ENCODE results near the gene DCDC2C.
"Not testable (repeated sequence)": the region's sequence is repeated elsewhere in the genome, so short reads cannot be mapped to it uniquely, and the experiment has no call there.

The DCDC2C gene

GRCh38 chr2:3657881-3658280 is 45.5 kb upstream of the DCDC2C start, which contains the start of gene ALLC:
TSS of gene ALLC (plus strand) at chr2:3658200. CDS start at chr2:3671158, 12,958 bp downstream.
- no peak for DNase-seq (ENCODE audit: low read depth)
- TF ChIP-seq POLR2A (IDR thresholded peaks at IDR 0.05; ENCODE audit: extremely low read depth, insufficient read length) (no peak), MAX (IDR thresholded peaks at IDR 0.05; ENCODE audit: low read depth, low read length) (no peak)
- H3K4me3 ChIP-seq (ENCODE audit: low read depth, low read length): no peak within 1 kb of the TSS

DNA sequence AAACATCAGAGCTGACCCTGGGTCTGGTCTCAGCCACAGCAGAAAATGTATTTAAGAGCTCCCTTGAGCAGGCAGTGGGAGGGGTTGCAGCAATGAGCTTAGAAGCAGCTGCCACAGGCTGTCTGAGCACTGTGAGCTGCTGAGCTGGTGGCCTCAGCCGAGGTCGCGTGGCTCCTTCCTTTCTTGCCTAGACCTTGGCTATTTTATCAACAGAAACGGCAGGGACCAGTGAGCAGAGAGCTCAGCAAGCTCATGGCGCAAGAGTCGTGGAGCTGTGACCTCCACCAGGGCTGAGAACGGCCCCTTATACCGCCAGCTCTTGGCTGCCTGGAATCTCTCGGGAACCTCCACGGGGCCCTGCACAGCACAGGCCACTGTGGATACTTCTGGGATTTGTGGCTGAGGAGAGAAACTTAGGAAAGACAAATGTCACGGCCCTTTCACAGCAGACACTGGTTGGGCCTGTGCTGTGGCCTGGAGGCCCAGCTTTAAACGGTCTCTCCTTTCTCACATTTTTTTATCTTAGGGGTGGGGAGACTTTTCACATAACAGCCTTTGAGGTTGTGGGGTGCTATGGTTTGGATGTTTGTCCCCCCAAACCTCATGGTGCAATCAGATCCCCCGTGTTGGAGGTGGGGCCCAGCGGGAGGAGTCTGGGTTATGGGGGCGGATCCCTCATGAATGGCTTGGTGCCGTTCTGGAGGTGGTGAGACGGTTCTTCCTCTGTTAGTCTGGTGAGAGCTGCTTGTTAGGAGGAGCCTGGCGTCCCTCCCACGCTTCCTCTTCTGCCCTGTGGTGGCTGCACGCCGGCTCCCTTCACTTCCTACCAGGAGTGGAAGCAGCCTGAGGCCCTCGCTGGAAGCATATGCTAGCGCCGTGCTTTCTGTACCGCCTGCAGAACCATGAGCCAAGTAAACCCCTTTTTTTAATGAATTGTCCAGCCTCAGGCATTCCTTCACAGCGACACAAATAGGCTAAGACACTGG is 43.6 kb upstream of the DCDC2C start:
- TF ChIP-seq, protein P1, sequence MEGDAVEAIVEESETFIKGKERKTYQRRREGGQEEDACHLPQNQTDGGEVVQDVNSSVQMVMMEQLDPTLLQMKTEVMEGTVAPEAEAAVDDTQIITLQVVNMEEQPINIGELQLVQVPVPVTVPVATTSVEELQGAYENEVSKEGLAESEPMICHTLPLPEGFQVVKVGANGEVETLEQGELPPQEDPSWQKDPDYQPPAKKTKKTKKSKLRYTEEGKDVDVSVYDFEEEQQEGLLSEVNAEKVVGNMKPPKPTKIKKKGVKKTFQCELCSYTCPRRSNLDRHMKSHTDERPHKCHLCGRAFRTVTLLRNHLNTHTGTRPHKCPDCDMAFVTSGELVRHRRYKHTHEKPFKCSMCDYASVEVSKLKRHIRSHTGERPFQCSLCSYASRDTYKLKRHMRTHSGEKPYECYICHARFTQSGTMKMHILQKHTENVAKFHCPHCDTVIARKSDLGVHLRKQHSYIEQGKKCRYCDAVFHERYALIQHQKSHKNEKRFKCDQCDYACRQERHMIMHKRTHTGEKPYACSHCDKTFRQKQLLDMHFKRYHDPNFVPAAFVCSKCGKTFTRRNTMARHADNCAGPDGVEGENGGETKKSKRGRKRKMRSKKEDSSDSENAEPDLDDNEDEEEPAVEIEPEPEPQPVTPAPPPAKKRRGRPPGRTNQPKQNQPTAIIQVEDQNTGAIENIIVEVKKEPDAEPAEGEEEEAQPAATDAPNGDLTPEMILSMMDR (IDR thresholded peaks at IDR 0.05; ENCODE audit: low read depth, low read length): no peak
- TF ChIP-seq POLR2A (IDR thresholded peaks at IDR 0.05; ENCODE audit: extremely low read depth, insufficient read length) (no peak), MAX (IDR thresholded peaks at IDR 0.05; ENCODE audit: low read depth, low read length) (no peak), MYC (IDR thresholded peaks at IDR 0.05; ENCODE audit: low read depth, low read length) (no peak)
- no peak overlapping the region for H3K4me3 ChIP-seq (ENCODE audit: low read depth, low read length)
- DNase-seq (ENCODE audit: low read depth): peak; percentile 94

- DNase-seq (ENCODE audit: low read depth); H3K4me3 ChIP-seq (ENCODE audit: low read depth, low read length): not testable (repeated sequence)
Measured at GRCh38 chr2:3660640-3661039, 42.7 kb upstream of the DCDC2C start.

DNA sequence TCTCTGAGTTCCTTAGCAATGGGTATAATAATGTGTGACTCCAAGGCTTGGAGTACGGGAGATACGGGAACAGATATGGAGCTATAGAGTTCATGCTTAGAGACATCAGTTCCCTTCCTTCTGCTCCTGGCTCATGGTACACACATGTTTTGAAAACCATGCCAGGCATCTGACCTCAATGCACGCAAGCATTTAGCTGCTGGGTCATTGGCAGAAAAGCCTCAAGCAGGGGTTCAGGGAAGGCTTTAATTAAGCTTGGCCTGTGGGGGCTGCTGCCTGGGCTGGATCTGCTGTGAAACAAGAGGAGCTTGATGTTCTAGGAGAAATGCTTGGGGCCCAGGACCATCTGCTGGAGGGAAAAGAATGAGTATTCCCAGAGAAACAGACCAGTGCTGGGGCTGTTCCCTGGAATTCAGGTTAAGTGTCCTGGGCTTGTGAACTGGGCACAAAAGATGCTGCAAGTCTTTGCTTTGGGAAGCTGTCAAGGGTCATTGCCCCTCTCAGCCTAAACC is 42.2 kb upstream of the DCDC2C start:
- H3K4me3 ChIP-seq (ENCODE audit: low read depth, low read length): no peak overlapping the region
- TF ChIP-seq, protein P1 (IDR thresholded peaks at IDR 0.05; ENCODE audit: low read depth, low read length): no peak
- TF ChIP-seq MYC (IDR thresholded peaks at IDR 0.05; ENCODE audit: low read depth, low read length) (no peak), POLR2A (IDR thresholded peaks at IDR 0.05; ENCODE audit: extremely low read depth, insufficient read length) (no peak), MAX (IDR thresholded peaks at IDR 0.05; ENCODE audit: low read depth, low read length) (no peak)
- DNase-seq (ENCODE audit: low read depth): no peak

DNA sequence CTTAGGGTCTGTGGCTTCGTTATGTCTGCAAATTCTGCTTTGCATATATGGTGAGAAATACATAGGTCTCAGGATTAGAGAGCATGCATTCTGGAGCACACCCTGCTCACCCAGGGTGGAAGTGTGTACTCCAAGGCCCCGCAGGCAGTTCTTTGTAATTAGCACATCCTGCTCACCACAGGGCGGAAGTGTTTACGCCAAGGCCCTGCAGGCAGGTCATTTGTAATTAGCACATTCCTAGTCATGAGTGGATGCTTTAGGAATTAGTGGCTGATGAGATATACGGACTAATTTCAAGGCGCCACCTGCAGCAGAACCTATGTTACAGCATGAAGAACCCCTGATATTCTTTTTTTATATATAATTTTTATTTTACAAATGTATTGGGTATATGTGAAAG is 41.1 kb upstream of the DCDC2C start:
- H3K4me3 ChIP-seq (ENCODE audit: low read depth, low read length): no peak overlapping the region
- TF ChIP-seq MYC (IDR thresholded peaks at IDR 0.05; ENCODE audit: low read depth, low read length) (no peak), POLR2A (IDR thresholded peaks at IDR 0.05; ENCODE audit: extremely low read depth, insufficient read length) (no peak), MAX (IDR thresholded peaks at IDR 0.05; ENCODE audit: low read depth, low read length) (no peak)
- TF ChIP-seq, protein P1 (IDR thresholded peaks at IDR 0.05; ENCODE audit: low read depth, low read length): peak; percentile 19
- peak; percentile 61 for DNase-seq (ENCODE audit: low read depth)

- no peak for DNase-seq (ENCODE audit: low read depth)
- TF ChIP-seq MAX (IDR thresholded peaks at IDR 0.05; ENCODE audit: low read depth, low read length) (no peak), MYC (IDR thresholded peaks at IDR 0.05; ENCODE audit: low read depth, low read length) (no peak), POLR2A (IDR thresholded peaks at IDR 0.05; ENCODE audit: extremely low read depth, insufficient read length) (no peak)
- TF ChIP-seq, protein P1 (IDR thresholded peaks at IDR 0.05; ENCODE audit: low read depth, low read length): no peak
- no peak overlapping the region for H3K4me3 ChIP-seq (ENCODE audit: low read depth, low read length)
Measured at GRCh38 chr2:3664118-3664517, 39.3 kb upstream of the DCDC2C start.

All from NB4 (cell line).